ENCODE results near the gene RPS6KA2.
"Not testable (repeated sequence)": the region's sequence is repeated elsewhere in the genome, so short reads cannot be mapped to it uniquely, and the experiment has no call there.

Gene RPS6KA2

DNA sequence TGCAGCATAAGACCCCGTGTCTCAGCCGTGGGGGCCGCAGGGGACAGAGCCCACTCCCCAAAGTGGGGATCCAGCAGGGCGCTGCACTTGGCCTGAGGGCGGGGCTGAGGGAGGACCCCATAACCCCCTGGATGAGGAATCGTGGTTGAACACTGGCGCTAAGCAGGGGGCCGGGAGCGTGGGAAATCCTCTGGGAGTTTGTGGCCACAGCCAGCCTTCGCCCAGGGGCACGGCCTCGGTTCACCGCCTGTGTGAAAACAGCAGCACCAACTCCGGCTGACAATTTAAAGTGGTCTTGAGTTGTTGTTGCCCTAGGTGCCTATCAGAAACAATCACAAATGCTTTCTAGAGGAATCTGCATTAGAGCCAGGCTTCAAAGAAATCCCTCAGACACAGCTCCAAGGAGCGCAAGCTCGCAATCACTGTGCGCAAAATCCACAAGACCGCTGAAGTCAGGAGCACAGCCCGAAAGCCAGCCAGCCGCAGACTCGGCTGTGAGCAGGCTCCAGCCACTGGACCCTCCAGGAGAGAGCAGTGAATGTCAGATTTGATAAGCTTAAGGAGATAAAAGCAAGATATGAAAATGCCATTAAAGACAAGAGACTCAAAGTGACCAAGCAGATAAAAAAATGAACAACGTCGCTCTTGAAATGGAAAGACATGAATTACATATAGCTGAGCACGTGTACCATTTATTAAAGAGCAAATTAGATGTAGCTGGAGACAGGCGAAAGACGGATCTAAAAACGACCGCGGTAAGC, 10.9 kb upstream of the RPS6KA2 start:
- no peak for DNase-seq (ENCODE audit: low spot score)
- ChIA-PET POLR2A (ENCODE audit: low non-redundant PET) (no interaction called here), CTCF (interaction anchor here (0.9 kb wide), 1 partner anchor 14 kb away, joined by 4 read pairs; no protein-coding TSS in a partner anchor)
- TF ChIP-seq, protein P1, sequence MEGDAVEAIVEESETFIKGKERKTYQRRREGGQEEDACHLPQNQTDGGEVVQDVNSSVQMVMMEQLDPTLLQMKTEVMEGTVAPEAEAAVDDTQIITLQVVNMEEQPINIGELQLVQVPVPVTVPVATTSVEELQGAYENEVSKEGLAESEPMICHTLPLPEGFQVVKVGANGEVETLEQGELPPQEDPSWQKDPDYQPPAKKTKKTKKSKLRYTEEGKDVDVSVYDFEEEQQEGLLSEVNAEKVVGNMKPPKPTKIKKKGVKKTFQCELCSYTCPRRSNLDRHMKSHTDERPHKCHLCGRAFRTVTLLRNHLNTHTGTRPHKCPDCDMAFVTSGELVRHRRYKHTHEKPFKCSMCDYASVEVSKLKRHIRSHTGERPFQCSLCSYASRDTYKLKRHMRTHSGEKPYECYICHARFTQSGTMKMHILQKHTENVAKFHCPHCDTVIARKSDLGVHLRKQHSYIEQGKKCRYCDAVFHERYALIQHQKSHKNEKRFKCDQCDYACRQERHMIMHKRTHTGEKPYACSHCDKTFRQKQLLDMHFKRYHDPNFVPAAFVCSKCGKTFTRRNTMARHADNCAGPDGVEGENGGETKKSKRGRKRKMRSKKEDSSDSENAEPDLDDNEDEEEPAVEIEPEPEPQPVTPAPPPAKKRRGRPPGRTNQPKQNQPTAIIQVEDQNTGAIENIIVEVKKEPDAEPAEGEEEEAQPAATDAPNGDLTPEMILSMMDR (conservative IDR thresholded peaks at IDR 0.05; ENCODE audit: low read depth): no peak
- H3K27ac ChIP-seq: no peak overlapping the region

DNA sequence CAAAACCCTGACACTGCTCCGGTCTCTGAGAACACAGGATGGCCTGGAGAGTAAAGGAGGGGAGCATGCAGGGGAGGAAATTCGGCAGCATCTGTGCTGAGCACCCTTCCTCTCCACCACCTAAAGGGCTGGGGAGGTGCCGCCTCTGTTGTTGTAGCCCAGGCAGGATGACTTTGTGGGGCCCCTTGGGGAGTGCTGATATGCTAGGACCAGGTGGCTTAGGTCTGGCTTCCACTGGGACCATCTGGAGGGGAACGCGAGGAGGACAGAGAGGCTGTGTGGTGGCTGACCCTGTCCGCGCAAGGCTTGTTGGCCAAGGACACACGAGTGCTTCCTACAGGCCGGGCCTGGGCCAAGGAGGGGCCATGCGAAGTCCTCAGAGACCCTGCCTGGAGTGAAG, 9.9 kb upstream of the RPS6KA2 start:
- POLR2A ChIA-PET (ENCODE audit: low non-redundant PET): no interaction called here
- CTCF ChIA-PET: no interaction called here
- H3K27ac ChIP-seq: no peak overlapping the region; the same call in 1 of the 2 replicates
- no peak for DNase-seq (ENCODE audit: low spot score)
- TF ChIP-seq, protein P1 (conservative IDR thresholded peaks at IDR 0.05; ENCODE audit: low read depth): no peak

DNA sequence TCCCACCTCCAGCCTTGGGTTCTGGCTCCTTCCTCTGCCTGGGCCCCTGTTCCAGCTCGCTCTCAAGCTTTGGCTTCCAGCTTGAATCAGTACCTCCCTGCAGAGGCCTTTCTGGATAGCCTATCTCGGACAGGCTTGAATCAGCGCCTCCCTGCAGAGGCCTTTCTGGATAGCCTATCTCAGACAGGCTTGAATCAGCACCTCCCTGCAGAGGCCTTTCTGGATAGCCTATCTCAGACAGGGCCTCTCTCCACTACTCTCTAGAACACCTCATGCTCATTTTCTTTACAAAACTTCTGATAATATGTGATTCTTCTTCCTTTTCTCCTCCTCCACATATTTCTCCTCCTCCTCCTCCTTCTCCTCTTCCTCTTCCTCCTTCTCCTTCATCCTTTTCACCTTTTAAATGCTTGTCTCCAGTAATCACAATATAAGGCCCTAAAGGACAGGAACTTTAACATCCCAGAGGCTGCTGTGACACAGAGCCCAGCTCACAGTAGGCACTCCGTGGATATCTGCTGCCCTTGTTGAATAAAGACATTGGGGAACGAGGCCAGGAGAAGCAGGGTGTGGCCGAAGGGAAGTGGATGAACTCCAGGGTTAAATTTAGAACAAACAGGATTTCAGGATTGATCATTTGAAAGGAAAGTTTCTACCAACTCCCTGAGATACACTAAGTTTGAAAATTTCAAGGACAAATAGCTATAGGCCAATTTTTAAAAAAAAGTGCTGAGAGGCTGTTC, 9.3 kb upstream of the RPS6KA2 start:
- POLR2A ChIA-PET (ENCODE audit: low non-redundant PET): no interaction called here
- TF ChIP-seq, protein P1 (conservative IDR thresholded peaks at IDR 0.05; ENCODE audit: low read depth): no peak
- H3K27ac ChIP-seq: no peak overlapping the region; the same call in 1 of the 2 replicates
- CTCF ChIA-PET: no interaction called here
- DNase-seq (ENCODE audit: low spot score): no peak

DNA sequence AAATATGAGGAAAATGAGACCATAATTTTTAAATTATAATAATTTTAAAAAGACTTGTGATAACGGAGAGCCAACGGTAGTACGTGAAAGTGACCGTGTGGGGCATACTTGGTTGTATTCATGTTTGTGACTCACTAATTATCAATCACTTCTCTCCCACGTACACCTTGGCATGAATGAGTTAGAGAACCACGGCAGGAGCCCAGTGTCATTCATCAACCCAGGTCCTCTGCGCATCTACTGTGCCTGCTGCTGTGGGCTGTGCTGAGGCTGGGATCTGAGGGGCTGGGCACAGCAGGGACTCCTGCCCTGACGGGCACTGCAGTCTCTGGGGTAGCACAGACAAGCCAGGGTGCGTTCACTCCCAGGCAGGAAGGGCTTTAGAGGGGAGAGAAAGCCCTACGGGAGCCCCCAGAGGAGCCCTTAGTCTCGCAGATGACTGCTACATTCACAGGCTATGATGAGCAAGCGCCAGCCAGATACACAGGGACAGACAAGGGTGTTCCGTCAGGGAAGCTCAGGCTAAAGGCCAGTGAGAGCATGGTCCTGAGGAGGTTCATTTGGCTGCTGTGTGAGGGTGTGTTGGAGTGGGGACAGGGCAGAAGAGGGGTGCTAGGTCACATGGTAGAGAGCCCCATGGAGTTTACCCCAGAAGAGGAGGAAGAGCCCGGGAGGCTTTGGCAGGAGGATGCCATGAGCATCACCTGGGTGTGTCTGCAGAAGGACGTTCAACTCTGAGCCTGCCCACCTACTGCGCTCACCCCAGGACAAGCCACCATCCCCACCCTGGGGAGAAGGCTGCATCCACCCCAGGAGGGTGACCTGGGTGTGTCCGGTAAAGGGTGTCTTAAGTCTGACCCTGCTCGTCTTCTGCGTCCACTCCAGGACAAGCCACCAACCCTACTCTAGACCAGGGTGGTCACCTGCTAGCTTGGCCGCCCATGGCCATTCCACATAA, 8.2 kb upstream of the RPS6KA2 start:
- DNase-seq (ENCODE audit: low spot score): no peak
- TF ChIP-seq, protein P1 (conservative IDR thresholded peaks at IDR 0.05; ENCODE audit: low read depth): no peak
- H3K27ac ChIP-seq: no peak overlapping the region
- ChIA-PET POLR2A (ENCODE audit: low non-redundant PET) (no interaction called here), CTCF (no interaction called here)

DNA sequence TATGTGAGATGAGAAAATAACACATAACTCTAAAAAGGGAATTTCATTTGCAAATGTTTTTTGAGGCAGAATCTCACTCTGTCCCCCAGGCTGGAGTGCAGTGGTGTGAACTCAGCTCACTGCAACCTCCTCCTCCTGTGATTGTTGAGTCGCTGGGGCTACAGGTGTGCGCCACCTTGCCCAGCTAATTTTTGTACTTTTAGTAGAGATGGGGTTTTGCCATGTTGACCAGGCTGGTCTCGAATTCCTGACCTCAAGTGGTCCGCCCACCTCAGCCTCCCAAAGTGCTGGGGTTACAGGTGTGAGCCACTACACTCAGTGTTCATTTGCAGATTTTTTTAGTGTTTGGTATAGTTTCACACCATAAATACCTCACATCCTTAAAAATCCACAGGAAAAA, 7.5 kb upstream of the RPS6KA2 start:
- DNase-seq (ENCODE audit: low spot score); H3K27ac ChIP-seq; POLR2A ChIA-PET (ENCODE audit: low non-redundant PET); CTCF ChIA-PET: not testable (repeated sequence)

DNA sequence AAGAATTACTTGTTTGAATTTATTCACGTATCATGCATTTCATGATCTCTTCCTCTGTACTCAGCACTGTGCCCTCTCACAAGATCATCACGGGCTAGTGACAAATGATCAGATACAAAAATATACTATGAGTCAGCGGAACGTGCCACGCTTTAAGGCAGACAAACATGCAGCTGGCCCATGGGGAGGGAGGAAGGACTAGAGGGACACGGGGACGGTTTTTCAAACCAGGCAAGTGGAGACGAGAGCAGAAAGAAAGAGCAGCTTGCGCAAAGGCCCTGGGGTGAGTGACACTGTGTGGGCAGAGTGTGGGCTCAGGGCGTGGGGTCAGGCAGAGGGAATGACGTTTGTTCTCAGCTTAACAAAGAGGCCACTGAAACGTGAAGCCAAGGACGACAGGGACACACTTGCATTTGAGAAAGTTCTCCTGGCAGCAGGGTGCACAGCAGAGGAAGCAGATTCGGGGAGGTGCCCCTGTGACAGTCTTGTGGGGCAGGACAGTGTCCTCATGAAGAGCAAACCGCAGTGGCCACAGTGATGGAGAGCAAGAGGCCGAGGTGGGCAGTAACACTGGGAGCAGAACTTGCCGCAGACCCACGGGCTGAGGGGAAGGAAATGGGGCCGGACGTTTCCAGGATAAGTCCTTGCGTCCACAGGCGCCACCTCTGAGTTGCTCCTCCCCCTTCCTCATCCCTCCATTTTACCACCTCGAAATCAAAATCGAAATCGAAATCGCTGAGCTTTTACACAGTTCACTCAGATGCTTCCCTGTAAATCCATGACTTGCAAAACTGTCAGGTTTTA, 6.9 kb upstream of the RPS6KA2 start:
- DNase-seq (ENCODE audit: low spot score): no peak
- H3K27ac ChIP-seq: no peak overlapping the region
- CTCF ChIA-PET: no interaction called here
- TF ChIP-seq, protein P1 (conservative IDR thresholded peaks at IDR 0.05; ENCODE audit: low read depth): no peak
- POLR2A ChIA-PET (ENCODE audit: low non-redundant PET): no interaction called here

Data from RWPE1 (cell line).